ENCODE measurements around the gene FGF4.

FGF4 gene, protein sequence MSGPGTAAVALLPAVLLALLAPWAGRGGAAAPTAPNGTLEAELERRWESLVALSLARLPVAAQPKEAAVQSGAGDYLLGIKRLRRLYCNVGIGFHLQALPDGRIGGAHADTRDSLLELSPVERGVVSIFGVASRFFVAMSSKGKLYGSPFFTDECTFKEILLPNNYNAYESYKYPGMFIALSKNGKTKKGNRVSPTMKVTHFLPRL

DNA sequence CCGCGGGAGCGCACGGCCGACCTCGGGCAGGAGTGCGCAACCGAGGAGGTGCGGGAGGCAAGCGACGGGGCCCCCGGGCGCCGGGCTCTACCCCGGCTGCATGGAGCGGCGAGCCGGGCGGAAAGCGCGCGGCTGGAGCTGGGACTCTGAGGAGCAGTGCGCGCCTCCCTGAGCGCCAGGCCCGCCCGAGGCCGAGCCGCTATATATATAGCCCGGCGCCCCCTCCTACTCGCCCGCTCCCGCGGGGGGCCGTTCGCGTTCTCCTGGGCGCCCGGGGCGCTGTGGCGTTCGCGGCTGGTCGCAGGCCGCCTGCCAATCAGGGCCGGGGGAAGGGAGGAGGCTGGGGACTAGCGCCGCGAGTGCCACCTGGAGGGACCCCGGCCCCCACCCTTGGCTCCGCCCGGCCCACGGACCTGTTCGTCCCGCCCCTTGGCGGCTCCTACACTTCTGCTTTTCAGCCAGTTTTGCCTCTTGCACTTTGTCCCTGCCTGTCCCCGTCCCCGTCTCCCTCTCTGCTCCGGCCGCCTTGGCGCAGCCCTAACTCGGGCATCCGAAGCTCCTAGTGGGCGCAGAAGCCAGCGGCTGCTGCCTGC lies at the start of gene FGF4:
Gene FGF4, minus strand, starts transcription at position 179 of the 593 bp plus-strand sequence. CDS start 257 bp downstream, outside the sequence.
- Histone ChIP-seq H3K27me3 (ENCODE audit: control insufficient read depth in 1 of 2, insufficient read depth in 2 of 2, low read length in 2 of 2) (peaks cover 32 to 47% of the 10 kb centered on the region in 2 donors), H3K27ac (ENCODE audit: low read depth, low read length) (no peak within 1 kb of the TSS)

DNA sequence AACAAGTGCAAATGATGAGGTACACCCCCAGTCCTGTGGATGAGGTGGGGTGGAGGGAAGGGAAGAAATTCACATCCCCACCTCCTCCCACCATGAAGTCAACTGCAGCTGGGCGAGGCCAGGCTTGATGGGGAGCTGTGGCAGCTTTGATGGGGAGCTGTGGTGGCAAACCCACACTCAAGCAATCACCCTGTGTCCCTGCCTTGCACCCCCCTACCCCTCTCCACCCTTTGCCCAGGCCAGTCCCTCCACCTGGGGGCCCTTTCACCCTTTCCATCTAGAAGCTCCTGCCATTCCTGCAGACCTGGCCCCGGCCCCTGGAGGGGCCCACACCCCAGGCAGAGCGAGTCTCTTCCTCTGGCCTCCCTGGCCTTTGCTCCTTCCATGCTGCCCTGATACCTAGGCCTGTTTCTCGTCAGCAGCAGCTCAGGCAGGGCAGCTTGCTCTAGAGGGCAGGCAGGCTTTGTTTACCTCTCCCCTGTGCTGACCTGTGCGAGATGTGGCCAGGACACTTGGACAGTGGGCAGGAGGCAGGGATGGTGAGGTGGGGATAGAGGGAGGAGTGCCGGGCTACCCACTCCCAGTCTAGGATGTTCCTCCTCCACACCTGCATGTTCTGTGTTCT lies 48.6 kb upstream of the FGF4 start:
- H3K9ac ChIP-seq (ENCODE audit: low read depth in 1 of 2, low read length in 2 of 2): no peak overlapping the region
- H3K4me3 ChIP-seq (ENCODE audit: low read depth in 1 of 2, low read length in 2 of 2): no peak overlapping the region
- peaks cover 21 to 25% of the 10 kb centered on the region in 2 donors for H3K27me3 ChIP-seq (ENCODE audit: control insufficient read depth in 1 of 2, insufficient read depth in 2 of 2, low read length in 2 of 2)
- H3K9me3 ChIP-seq (ENCODE audit: control insufficient read depth in 1 of 2, low read length in 2 of 2): no peaks in the 10 kb centered on the region
- peaks cover 9 to 22% of the 10 kb centered on the region in 2 donors for H3K4me1 ChIP-seq (ENCODE audit: control insufficient read depth in 1 of 2, insufficient read depth in 2 of 2, low read length in 2 of 2)
- H3K27ac ChIP-seq (ENCODE audit: low read depth, low read length): no peak overlapping the region
- no peaks in the 10 kb centered on the region for H3K36me3 ChIP-seq (ENCODE audit: control insufficient read depth in 1 of 2, insufficient read depth in 2 of 2, low read length in 2 of 2)

More for the DNA sequence above, at the start of gene FGF4:
- Histone ChIP-seq H3K4me1 (ENCODE audit: control insufficient read depth in 1 of 2, insufficient read depth in 2 of 2, low read length in 2 of 2) (no peaks in the 10 kb centered on the region), H3K36me3 (ENCODE audit: control insufficient read depth in 1 of 2, insufficient read depth in 2 of 2, low read length in 2 of 2) (no peaks in the 10 kb centered on the region), H3K9ac (ENCODE audit: low read depth in 1 of 2, low read length in 2 of 2) (no peak within 1 kb of the TSS), H3K9me3 (ENCODE audit: control insufficient read depth in 1 of 2, low read length in 2 of 2) (no peaks in the 10 kb centered on the region), H3K4me3 (ENCODE audit: low read depth in 1 of 2, low read length in 2 of 2) (no peak within 1 kb of the TSS)

DNA sequence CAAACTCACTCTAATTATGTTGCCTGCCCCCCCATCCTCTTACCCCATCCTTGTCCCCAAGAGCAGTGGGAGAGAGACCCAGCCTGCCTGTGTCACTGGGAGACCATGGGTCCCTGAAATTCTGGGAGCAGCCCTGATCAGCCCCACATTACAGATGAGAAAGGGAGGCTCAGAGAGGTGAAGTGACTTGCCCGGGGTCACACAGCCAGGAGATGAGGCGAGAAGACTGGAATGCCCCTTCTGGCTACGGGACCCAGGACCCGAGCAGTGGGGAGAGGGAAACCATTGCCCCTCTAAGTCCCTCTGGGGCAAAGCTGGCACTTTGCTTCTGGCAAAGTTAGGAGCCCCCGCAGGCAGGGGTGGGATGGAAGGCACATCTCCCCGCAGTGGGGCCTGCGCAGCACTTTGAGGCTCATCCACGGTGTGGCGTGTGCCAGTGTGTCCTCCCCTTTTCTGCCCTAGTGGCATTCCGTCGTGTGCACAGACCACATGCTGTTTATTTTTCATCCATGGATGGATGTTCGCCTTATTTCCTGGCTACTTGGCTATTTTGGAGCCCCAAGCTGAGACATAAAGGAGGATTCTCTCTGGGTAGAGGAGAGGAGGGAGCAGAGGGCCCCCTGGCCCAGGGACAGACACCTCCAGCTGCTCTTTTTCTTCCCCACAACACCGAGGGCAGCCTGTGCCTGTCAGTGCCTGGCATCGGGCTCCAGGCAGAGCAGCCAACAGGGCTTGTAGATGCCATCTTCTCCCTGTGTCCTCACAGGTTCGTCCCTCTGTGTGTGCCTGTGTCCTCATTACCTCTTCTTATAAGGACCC lies 47.7 kb upstream of the FGF4 start:
- no peaks in the 10 kb centered on the region for H3K36me3 ChIP-seq (ENCODE audit: control insufficient read depth in 1 of 2, insufficient read depth in 2 of 2, low read length in 2 of 2)
- peaks cover 6 to 14% of the 10 kb centered on the region in 2 donors for H3K4me1 ChIP-seq (ENCODE audit: control insufficient read depth in 1 of 2, insufficient read depth in 2 of 2, low read length in 2 of 2)
- no peaks in the 10 kb centered on the region for H3K9me3 ChIP-seq (ENCODE audit: control insufficient read depth in 1 of 2, low read length in 2 of 2)
- no peak overlapping the region for H3K4me3 ChIP-seq (ENCODE audit: low read depth in 1 of 2, low read length in 2 of 2)
- no peak overlapping the region for H3K9ac ChIP-seq (ENCODE audit: low read depth in 1 of 2, low read length in 2 of 2)
- no peak overlapping the region for H3K27ac ChIP-seq (ENCODE audit: low read depth, low read length)
- peaks cover 25 to 27% of the 10 kb centered on the region in 2 donors for H3K27me3 ChIP-seq (ENCODE audit: control insufficient read depth in 1 of 2, insufficient read depth in 2 of 2, low read length in 2 of 2)

DNA sequence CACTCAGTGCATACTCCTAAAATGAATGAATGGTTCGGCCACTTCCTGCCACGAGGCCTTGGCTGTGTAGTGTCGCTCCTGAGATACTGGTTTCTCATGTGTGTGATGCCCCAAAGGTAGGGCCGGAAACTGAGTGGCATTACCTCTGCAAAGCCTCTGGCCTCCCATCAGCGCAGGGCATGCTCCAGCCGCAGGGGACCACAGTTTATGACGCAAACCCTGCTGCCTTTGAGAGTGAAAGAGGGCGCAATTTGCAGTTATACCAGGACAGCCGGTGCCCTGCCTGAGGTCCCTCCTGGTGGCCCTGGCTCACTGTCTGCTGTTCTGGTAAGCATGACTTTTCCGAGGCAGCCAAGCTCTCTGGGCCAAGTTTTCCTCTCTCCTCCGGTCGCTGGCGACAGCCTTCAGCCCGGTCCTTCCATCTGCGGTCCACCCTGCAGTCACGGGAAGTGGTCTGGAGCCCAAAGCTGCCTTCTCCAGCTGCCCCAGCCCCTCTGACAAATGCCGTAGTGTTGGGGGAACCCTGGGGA lies 46.4 kb upstream of the FGF4 start:
- Histone ChIP-seq H3K9me3 (ENCODE audit: control insufficient read depth in 1 of 2, low read length in 2 of 2) (no peaks in the 10 kb centered on the region), H3K4me1 (ENCODE audit: control insufficient read depth in 1 of 2, insufficient read depth in 2 of 2, low read length in 2 of 2) (peaks cover 6 to 14% of the 10 kb centered on the region in 2 donors), H3K9ac (ENCODE audit: low read depth in 1 of 2, low read length in 2 of 2) (no peak overlapping the region), H3K4me3 (ENCODE audit: low read depth in 1 of 2, low read length in 2 of 2) (no peak overlapping the region), H3K36me3 (ENCODE audit: control insufficient read depth in 1 of 2, insufficient read depth in 2 of 2, low read length in 2 of 2) (no peaks in the 10 kb centered on the region), H3K27ac (ENCODE audit: low read depth, low read length) (no peak overlapping the region), H3K27me3 (ENCODE audit: control insufficient read depth in 1 of 2, insufficient read depth in 2 of 2, low read length in 2 of 2) (peaks cover 38 to 40% of the 10 kb centered on the region in 2 donors)

DNA sequence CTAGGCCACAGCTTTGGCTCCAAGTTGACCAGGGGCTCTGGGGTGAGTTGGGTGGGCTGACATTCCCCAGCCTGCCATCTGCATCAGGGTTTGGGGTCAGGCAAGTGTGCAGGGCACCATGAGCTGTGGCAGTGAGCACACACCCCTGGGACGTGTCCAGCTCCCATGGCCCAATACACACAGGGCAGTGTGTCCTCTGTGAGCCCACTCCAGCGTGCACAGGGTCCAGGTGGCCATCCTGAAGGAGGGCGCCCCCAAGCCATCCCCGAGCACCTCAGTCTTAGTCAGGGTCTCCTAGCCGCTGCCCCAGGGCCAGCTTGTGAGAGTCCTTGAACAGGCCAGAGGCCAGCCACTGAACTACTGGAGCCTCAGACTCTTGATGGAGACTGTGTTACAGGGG lies 45.3 kb upstream of the FGF4 start:
- H3K27me3 ChIP-seq (ENCODE audit: control insufficient read depth in 1 of 2, insufficient read depth in 2 of 2, low read length in 2 of 2): peaks cover 48 to 50% of the 10 kb centered on the region in 2 donors

DNA sequence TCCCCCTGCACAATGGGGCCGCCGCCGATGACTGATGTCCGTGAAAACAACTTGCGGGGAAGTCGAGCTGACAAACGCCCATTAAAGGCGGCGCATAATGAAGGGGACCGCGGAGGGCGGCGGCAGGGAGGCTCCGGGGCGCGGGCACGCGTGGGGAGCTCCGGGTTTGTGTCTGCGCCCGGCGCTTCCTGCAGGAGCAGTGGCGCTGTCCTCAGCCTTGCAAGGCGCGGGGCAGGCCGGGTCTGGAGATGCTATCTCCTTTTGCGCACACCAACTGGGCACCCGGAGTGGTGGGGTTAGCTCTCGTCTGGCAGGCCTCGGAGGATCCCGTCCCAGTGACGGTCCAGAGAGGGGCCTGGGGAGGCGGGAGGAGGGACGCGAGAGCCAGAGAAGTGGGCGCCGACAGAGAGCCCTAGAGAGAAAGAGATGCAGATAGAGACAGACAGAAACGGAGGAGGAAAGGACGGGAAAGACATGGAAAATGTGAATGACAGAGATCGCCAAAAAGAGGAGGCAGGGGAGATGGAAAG lies 44.5 kb upstream of the FGF4 start:
- Histone ChIP-seq H3K36me3 (ENCODE audit: control insufficient read depth in 1 of 2, insufficient read depth in 2 of 2, low read length in 2 of 2) (no peaks in the 10 kb centered on the region), H3K4me1 (ENCODE audit: control insufficient read depth in 1 of 2, insufficient read depth in 2 of 2, low read length in 2 of 2) (no peaks in the 10 kb centered on the region), H3K9ac (ENCODE audit: low read depth in 1 of 2, low read length in 2 of 2) (no peak overlapping the region), H3K27ac (ENCODE audit: low read depth, low read length) (no peak overlapping the region), H3K4me3 (ENCODE audit: low read depth in 1 of 2, low read length in 2 of 2) (no peak overlapping the region), H3K9me3 (ENCODE audit: control insufficient read depth in 1 of 2, low read length in 2 of 2) (no peaks in the 10 kb centered on the region), H3K27me3 (ENCODE audit: control insufficient read depth in 1 of 2, insufficient read depth in 2 of 2, low read length in 2 of 2) (peaks cover 55 to 57% of the 10 kb centered on the region in 2 donors)

More for the DNA sequence above, 45.3 kb upstream of the FGF4 start:
- Histone ChIP-seq H3K9me3 (ENCODE audit: control insufficient read depth in 1 of 2, low read length in 2 of 2) (no peaks in the 10 kb centered on the region), H3K27ac (ENCODE audit: low read depth, low read length) (no peak overlapping the region), H3K4me3 (ENCODE audit: low read depth in 1 of 2, low read length in 2 of 2) (no peak overlapping the region), H3K4me1 (ENCODE audit: control insufficient read depth in 1 of 2, insufficient read depth in 2 of 2, low read length in 2 of 2) (peaks cover 4 to 6% of the 10 kb centered on the region in 2 donors), H3K36me3 (ENCODE audit: control insufficient read depth in 1 of 2, insufficient read depth in 2 of 2, low read length in 2 of 2) (no peaks in the 10 kb centered on the region), H3K9ac (ENCODE audit: low read depth in 1 of 2, low read length in 2 of 2) (no peak overlapping the region)

DNA sequence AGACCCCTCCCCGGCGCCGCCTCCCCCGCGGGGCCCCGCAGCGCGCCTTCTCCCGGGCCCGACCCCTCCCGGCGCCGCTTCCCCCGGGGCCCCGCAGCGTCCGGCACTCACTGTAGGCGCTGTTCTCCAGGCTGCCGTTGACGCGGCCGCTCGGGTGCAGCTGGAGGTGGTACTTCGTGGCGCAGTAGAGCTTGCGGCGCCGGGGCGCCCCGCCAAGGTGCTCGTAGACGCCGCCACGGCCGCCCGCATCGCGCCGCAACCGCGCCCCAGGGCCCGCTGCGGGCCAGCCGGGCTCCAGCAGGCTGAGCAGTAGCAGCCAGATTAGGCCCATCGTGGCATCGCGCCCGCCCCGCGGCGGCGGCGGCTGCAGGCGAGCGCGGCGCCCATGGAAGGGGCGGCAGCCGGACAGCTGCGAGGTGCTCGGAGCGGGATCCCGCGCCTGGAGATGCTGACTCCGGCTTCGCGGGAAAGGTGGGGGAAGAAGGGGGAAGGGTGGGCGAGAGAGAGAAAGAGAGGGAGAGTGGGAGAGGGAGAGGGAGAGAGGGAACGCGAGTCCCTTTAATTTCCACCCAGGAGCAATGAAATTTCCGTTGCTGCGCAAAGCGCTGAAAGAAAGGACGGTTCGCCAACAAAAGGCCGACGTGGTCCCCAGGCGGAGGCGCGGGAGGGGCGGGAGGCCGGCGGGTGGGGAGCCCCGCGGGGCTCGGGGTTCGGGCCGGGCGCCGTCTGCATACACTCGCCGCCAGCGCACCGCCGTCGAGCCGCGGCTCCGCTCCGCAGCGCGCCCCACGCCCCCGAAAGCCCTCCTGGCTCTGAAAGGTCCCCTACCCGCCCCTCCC lies 43.7 kb upstream of the FGF4 start, which contains the start of gene FGF3:
Gene FGF3, minus strand, starts transcription at position 814 of the 839 bp plus-strand sequence. Its CDS starts 483 bp downstream, at position 331.
- Histone ChIP-seq H3K4me3 (ENCODE audit: low read depth in 1 of 2, low read length in 2 of 2) (no peak within 1 kb of the TSS), H3K4me1 (ENCODE audit: control insufficient read depth in 1 of 2, insufficient read depth in 2 of 2, low read length in 2 of 2) (no peaks in the 10 kb centered on the region), H3K27me3 (ENCODE audit: control insufficient read depth in 1 of 2, insufficient read depth in 2 of 2, low read length in 2 of 2) (peaks cover 55 to 58% of the 10 kb centered on the region in 2 donors)

DNA sequence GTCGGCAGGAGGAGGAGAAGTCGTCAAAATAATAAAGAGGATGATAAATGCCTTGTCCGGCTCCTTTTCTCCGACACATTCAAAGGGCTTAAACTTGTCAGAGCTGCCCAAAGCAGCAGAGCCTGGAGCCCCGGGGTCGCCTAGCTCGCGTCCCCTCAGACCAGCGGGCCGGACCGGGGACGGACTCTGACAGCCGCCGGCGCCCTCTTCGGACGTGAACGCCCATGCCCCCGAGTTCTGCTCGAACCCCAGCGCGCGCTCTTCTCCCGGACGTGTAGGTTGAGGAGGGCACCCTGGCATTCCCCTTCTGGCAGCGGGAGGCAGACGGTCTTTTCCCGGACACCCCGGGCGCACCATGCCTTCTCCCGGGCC lies 43.1 kb upstream of the FGF4 start:
- peaks cover 50 to 58% of the 10 kb centered on the region in 2 donors for H3K27me3 ChIP-seq (ENCODE audit: control insufficient read depth in 1 of 2, insufficient read depth in 2 of 2, low read length in 2 of 2)
- H3K27ac ChIP-seq (ENCODE audit: low read depth, low read length): no peak overlapping the region
- H3K9me3 ChIP-seq (ENCODE audit: control insufficient read depth in 1 of 2, low read length in 2 of 2): no peaks in the 10 kb centered on the region
- H3K9ac ChIP-seq (ENCODE audit: low read depth in 1 of 2, low read length in 2 of 2): no peak overlapping the region
- no peak overlapping the region for H3K4me3 ChIP-seq (ENCODE audit: low read depth in 1 of 2, low read length in 2 of 2)
- no peaks in the 10 kb centered on the region for H3K4me1 ChIP-seq (ENCODE audit: control insufficient read depth in 1 of 2, insufficient read depth in 2 of 2, low read length in 2 of 2)
- no peaks in the 10 kb centered on the region for H3K36me3 ChIP-seq (ENCODE audit: control insufficient read depth in 1 of 2, insufficient read depth in 2 of 2, low read length in 2 of 2)

More for the DNA sequence above, 43.7 kb upstream of the FGF4 start, which contains the start of gene FGF3:
- Histone ChIP-seq H3K36me3 (ENCODE audit: control insufficient read depth in 1 of 2, insufficient read depth in 2 of 2, low read length in 2 of 2) (no peaks in the 10 kb centered on the region), H3K27ac (ENCODE audit: low read depth, low read length) (no peak within 1 kb of the TSS), H3K9me3 (ENCODE audit: control insufficient read depth in 1 of 2, low read length in 2 of 2) (no peaks in the 10 kb centered on the region), H3K9ac (ENCODE audit: low read depth in 1 of 2, low read length in 2 of 2) (no peak within 1 kb of the TSS)
